ENCODE measurements around the gene LEMD2.
"Not testable (repeated sequence)": the region's sequence is repeated elsewhere in the genome, so short reads cannot be mapped to it uniquely, and the experiment has no call there.

Gene LEMD2
- 53.5 to 101 (median 92.8) reads per million in 3 experiments for total RNA-seq

DNA sequence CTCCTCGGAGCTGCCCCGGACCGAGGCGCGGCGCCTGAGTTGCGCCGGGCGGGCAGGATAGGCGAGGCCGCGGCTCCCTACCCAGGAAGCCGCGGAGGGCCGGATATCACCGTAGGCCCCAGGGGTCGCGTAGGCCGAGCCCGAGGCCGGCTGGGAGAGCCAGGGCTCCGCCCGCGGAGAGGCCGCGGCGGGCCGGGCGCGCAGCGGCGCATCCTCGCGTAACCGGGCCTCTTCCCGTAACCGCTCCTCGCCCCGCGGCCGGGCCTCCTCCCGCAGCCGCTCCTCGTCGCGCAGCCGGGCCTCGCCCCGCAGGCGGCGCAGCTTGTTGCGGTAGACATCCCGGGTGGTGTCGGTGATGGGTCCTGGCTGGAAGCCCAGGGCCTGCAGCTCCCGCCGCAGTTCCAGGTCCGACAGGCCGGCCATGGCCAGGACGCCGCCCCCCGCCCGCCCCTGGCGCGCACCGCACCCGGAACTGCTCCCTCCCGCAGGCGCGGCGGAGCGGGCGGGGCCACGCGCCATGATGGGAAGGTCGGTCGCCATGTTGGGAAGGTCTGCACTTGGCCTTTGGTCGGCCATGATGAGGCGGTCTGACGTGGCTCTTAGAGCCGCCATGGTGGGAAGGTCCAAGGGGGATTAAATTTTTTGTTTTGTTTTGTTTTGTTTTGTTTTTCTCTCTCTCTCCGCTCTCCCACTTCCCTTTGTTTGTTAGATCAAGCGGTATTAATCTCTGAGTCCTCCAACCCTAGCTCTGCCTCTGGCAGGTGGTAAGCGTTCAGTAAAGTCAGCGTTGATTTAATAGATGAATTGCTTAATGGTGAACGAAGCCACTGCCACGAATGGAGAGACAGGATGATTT is at the start of gene LEMD2:
LEMD2 (minus strand) TSS at position 437 of the 856 bp plus-strand sequence; CDS start at position 423, 14 bp downstream.
- peak; percentile 89 for DNase-seq

GRCh38 chr6:33837971-33838665 is 49.2 kb upstream of the LEMD2 start:
- DNase-seq: no peak

DNA sequence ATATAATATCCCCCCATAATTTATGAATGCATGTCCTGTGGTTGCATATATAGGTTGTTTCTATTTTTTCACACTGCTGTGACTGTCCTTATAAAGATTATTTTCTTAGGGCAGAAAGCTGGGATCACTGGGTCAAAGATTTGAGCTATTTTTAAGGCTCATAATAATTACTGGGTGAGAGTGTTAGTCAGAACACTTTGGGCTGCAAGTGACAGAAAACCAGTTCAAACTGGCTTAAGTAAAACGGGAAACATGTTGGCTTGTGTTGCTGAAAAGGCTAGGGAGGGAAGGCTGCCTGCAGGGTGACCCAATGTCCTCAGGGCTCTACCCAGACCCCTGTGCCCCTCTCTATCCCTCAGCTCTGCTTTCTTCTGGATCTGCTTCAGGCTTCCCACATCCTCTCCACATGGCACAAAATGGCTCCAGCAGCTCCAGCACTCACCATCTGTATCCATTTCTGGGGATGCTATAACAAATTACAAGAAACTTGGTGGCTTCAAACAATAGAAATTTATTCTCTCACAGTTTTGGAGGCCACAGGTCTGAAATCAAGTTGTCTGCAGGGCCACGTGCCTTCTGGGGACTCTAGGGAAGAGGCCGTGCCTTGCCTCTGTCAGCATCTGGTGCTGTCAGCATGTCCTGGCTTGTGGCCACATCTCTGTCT is 48.0 kb upstream of the LEMD2 start:
- DNase-seq: no peak

- DNase-seq: no peak
These were observed 45.8 kb upstream of the LEMD2 start for GRCh38 chr6:33834401-33835392.

- DNase-seq: no peak
These were observed 44.7 kb upstream of the LEMD2 start for GRCh38 chr6:33833599-33833998.

DNA sequence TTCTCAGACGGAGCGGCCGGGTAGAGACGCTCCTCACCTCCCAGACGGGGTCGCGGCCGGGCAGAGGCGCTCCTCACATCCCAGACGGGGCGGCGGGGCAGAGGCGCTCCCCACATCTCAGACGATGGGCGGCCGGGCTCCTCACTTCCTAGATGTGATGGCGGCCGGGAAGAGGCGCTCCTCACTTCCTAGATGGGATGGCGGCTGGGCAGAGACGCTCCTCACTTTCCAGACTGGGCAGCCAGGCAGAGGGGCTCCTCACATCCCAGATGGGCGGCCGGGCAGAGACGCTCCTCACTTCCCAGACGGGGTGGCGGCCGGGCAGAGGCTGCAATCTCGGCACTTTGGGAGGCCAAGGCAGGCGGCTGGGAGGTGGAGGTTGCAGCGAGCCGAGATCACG is 43.9 kb upstream of the LEMD2 start:
- DNase-seq: not testable (repeated sequence)

GRCh38 chr6:33831725-33832124 is 42.8 kb upstream of the LEMD2 start:
- not testable (repeated sequence) for DNase-seq

DNA sequence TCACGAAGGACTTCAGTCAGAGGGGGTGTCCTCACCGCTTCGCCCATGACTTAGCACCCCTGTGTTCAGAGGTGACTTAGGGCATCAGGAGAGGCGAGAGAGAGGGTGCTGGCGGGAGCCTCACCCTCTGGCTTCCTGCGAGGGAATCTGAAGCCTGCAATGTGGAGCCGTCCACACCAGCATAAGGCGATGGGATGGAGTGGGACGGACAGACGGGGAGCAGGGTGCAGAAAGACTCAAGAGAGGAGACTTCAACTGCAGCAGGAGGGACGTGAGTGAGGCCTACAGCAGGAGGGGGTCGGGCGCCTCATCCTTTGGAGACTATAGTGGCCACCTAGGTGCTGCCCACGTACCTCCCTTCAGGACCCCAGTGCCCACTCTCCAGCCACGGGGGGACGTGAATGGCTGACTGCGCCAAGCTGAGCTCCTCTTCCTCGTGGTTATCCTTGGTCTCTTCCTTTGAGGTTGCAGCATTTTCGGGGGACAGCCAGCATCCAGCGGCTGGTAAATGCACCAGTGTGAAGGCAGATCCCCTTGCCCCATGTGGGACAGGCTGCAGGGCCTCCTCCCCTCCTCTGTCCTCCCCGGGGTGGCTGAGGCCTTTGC is 41.8 kb upstream of the LEMD2 start:
- no peak for DNase-seq

DNA sequence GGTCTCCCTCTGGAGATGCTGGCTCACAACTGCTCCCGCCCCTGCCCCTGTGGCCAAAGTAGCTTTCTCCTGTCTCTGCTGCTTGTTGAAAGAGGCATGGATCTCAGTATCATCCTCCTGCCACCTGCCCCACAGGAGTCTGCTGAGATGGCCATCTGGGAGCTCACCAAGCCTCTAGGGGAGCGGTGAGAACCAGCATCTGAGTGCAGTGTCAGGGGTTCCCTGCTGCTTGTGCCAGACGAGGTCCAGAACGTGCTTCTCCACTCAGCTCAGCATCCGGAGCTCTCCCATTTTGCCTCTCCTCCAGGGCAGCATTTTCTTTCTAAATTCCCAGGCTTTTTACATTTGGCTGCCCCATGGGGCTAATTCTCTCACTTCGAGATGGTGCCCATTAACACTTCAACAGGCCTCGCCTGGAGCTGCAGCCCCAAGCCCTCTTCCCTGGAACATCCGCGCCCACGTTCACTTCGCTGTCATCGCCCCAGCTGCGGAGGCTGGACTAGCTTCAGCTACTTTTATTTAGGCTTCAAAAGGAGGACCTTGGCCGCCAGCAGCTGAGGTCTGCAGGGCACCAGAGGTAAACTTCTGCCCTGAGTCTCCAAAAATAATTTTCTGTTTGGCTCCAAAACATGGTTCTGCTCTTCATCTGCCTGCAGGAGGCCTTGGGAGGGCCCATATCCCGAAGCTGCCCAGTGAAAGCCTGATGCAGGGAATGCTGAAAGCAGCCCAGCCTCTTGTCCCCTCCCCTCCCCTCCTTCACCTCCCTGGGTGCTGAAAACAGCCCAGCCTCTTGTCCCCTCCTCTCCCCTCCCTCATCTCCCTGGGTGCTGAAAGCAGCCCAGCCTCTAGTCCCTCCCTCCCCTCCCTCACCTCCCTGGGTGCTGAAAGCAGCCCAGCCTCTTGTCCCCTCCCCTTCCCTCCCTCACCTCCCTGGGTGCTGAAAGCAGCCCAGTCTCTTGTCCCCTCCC is 40.1 kb upstream of the LEMD2 start:
- no peak for DNase-seq

DNA sequence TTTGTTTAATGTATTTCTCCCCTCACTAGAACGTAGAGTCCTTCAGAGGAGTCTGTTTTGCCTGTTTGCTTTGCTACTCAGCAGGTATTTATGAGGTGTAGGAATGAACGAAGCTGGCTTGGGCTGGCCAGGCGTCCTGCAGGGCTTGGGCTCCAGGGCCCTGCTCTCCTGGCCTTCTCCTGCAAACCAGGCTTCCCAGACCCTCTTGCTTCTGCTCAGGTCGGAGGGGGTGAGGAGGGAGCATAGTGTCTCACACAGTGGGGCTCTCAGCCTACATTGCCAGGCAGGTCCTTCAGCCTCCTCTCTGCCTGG is 39.5 kb upstream of the LEMD2 start:
- DNase-seq: no peak

DNA sequence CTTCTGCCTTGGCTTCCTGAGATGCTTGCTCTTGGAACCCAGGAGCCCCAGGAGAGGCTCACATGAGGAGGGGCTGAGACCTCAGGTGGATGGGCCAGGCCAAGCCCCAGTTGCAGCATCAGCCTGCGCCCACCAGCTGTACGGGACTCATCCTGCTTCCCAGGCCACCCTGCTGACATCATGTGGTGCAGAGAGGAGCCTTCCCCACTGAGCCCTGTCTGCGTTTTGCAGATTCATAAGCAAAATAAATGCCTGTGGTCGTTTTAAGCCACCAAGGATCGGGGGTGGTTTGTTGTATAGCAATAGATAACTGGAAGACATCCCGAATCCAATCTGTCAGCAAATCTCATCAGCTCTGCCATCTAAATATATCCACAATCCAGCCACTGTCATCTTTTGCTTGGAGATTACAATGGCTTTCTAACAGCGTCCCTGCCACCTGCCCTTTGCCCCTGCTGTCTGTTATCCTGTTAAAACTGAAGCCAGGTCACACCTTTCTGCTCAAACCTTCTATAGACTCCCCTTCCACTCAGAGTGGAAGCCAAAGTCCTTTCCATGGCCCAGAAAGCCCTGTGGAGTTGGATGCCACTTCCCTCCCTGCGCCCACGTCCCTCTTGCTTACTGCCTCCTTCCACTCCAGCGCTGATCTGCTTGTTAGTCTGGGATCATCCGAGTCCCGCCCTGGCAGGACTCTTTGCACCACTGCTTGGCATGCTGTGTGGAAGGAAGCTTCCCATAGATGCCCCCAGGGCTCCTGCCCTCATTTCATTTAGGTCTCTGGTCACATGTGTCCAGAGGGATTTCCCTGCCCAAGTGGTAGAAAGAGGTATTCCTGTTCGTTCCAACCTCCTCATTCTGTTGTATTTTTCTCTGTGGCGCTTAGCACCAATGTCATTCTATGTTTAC is 38.9 kb upstream of the LEMD2 start:
- no peak for DNase-seq

- no peak for DNase-seq
These were observed 37.6 kb upstream of the LEMD2 start for GRCh38 chr6:33826537-33826936.

- no peak for DNase-seq
These were observed 35.7 kb upstream of the LEMD2 start for GRCh38 chr6:33824461-33825154.

DNA sequence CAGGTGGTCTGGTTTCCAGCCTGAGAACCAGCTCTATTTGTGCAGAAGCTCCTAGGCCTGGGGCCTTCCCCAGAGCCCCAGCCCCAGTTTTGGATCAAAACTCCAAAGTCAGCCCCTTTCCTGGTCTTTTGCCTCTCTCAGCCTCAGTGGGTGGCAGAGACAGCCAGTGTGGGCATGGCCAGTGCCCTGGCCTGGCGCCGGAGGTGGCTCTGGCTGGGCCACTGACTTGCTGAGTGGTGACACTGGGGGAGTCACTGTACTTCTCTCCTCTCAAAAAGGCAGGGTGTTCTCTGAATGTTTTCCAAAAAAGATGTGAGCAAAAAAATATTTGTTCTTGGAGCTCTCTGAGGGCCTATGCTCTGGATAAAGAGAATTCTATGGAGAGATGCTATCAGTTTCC is 34.9 kb upstream of the LEMD2 start:
- no peak for DNase-seq

GRCh38 chr6:33822575-33823395 is 33.9 kb upstream of the LEMD2 start:
- no peak for DNase-seq

- no peak for DNase-seq
These were observed 32.0 kb upstream of the LEMD2 start for GRCh38 chr6:33820784-33821520.

DNA sequence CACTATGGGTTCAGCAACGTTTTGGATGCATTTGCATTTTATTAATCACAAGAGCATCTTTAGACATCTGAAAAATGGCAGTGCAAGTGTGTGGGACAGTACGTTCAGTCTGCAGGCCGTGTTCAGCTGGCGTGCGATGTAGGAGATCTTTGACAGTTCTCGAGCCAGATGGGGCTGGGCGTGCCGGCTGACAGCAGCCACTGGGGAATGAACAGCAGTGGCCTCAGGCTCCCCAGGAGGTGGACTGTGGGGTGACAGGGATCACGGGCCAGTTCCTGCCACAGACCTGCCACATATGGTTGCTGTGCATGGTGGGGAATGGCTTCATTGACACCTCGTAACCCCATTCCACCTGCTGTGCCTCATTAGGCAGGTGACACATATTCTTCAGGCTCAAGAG is 31.3 kb upstream of the LEMD2 start:
- no peak for DNase-seq
